ENCODE measurements around the gene TNFRSF1B.

TNFRSF1B gene

DNA sequence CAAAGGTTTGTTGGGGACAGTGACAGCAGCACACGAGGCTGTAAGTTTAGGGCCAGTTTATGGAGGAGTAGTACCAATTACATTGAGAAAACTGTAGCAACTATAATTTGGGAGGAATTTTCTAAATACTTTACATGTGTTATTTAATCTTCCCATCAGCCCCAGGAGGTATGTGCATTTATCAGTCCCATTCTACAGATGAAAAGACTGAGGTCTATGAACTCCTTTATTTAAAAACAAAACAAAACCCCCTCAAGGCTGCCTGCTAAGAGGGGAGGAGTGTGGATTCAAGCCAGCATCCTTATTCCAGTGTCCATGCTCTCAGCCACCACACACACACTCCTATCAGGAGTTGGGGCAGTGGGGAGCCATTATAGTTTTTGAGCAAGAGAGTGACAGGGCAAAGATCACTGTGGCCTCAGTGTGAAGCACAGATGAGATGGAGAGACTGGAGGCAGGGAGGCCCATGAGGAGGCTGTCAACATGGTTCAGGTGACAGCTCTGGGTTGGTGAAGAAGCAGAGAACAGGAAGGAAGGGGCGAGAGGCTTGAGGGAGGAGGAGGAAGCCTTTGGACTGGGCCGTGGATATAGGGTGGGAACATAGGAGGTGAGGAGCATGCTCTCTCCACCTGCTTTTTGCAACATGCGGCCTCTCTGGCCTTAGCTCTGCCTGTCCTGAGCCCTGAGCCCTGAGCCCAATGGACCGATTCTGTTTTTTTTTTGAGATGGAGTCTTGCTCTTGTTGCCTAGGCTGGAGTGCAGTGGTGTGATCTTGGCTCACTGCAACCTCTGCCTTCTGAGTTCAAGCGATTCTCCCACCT lies 9.7 kb downstream of the TNFRSF1B start:
- H3K36me3 ChIP-seq (ENCODE audit: control insufficient read depth, insufficient read depth, low read length): no peaks in the 10 kb centered on the region
- peaks cover 21% of the 10 kb centered on the region for H3K4me1 ChIP-seq (ENCODE audit: control insufficient read depth, insufficient read depth, low read length)

DNA sequence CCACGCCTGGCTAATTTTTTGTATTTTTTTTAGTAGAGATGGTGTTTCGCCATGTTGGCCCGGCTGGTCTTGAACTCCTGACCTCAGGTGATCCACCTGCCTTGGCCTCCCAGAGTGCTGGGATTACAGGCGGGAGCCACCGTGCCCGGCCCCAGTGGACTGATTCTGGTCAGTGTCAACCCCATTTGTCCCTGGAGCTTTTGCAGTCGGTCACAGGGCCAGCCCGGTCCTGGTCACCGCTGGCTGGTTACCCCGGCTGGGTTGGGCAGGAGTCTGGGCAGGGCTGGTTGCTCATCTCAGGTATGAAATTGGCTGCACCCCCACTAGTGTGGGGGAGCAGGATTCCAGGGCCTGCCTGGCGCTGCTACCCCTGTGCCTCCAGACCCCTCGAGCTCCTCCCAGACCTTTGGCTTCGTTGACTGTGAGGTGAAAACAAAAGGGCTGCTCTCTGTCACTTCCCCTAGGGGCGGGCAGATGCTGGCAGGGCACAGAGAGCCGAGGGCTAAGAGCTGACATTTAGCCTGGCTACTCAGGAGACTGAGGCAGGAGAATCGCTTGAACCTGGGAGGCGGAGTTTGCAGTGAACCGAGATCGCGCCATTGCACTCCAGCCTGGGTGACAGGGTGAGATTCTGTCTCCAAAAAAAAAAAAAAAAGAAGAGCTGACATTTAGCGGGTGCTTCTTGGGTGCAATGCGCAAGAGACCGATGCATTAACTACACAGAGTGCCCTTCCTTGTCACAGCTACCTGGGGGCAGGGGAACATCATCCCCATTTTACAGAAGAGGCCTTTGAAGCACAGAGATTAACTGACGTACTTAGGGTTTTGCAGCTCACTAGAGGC lies 10.6 kb downstream of the TNFRSF1B start:
- H3K4me3 ChIP-seq (ENCODE audit: low read length): no peak overlapping the region
- H3K36me3 ChIP-seq (ENCODE audit: control insufficient read depth, insufficient read depth, low read length): no peaks in the 10 kb centered on the region
- no peak overlapping the region for H3K9ac ChIP-seq (ENCODE audit: low read length)
- no peaks in the 10 kb centered on the region for H3K27me3 ChIP-seq (ENCODE audit: control insufficient read depth, insufficient read depth, low read length)
- peaks cover 21% of the 10 kb centered on the region for H3K4me1 ChIP-seq (ENCODE audit: control insufficient read depth, insufficient read depth, low read length)
- H3K9me3 ChIP-seq (ENCODE audit: control insufficient read depth, low read length): no peaks in the 10 kb centered on the region

More for the DNA sequence above, 9.7 kb downstream of the TNFRSF1B start:
- H3K27me3 ChIP-seq (ENCODE audit: control insufficient read depth, insufficient read depth, low read length): no peaks in the 10 kb centered on the region
- H3K9ac ChIP-seq (ENCODE audit: low read length): no peak overlapping the region
- no peaks in the 10 kb centered on the region for H3K9me3 ChIP-seq (ENCODE audit: control insufficient read depth, low read length)
- no peak overlapping the region for H3K4me3 ChIP-seq (ENCODE audit: low read length)

DNA sequence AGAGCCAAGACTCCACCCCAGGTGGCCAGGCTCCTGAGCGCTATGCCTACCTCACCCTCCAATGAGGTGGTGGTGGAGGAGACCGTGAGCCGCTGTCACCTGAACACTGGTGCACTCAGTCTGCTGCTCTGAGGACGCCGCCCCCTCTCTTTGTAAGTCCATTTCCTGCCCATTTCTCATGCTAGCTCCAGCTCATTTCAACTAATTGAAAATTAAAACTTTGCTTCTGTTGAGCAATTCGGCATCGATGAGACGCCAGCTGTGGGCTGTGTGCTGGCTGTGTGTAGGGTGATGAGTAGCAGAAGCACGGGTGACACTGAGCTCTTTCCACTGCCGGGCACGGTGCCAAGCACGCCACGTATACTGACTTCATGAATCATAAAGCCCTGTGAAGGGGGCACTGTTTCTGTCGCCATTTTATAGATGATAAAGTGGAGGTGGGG lies 11.2 kb downstream of the TNFRSF1B start:
- H3K4me3 ChIP-seq (ENCODE audit: low read length): no peak overlapping the region
- H3K36me3 ChIP-seq (ENCODE audit: control insufficient read depth, insufficient read depth, low read length): no peaks in the 10 kb centered on the region
- H3K27me3 ChIP-seq (ENCODE audit: control insufficient read depth, insufficient read depth, low read length): no peaks in the 10 kb centered on the region
- H3K9ac ChIP-seq (ENCODE audit: low read length): no peak overlapping the region
- peaks cover 26% of the 10 kb centered on the region for H3K4me1 ChIP-seq (ENCODE audit: control insufficient read depth, insufficient read depth, low read length)
- H3K9me3 ChIP-seq (ENCODE audit: control insufficient read depth, low read length): no peaks in the 10 kb centered on the region

DNA sequence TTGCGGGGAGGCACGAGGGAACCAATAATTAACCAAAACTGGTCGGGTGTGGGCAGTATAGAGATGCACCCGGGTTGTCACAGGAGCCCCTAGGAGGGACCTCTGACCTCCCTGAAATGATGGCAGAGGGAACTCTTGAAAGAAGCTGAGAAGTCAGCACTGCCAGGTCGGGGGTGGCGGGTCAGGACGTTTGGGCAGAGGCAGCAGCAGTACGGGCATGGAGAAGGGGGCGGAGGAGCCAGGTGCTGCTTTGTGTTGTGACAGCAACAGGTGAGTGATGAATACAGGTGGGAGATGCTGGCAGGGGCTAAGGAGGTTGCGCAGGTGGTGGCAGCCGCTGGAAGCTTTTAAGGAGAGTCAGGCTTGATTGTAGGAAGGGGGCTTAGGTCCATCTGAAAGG lies 11.7 kb downstream of the TNFRSF1B start:
- no peaks in the 10 kb centered on the region for H3K36me3 ChIP-seq (ENCODE audit: control insufficient read depth, insufficient read depth, low read length)
- H3K4me1 ChIP-seq (ENCODE audit: control insufficient read depth, insufficient read depth, low read length): peaks cover 26% of the 10 kb centered on the region
- no peak overlapping the region for H3K9ac ChIP-seq (ENCODE audit: low read length)
- H3K9me3 ChIP-seq (ENCODE audit: control insufficient read depth, low read length): no peaks in the 10 kb centered on the region
- H3K27me3 ChIP-seq (ENCODE audit: control insufficient read depth, insufficient read depth, low read length): no peaks in the 10 kb centered on the region
- no peak overlapping the region for H3K4me3 ChIP-seq (ENCODE audit: low read length)

DNA sequence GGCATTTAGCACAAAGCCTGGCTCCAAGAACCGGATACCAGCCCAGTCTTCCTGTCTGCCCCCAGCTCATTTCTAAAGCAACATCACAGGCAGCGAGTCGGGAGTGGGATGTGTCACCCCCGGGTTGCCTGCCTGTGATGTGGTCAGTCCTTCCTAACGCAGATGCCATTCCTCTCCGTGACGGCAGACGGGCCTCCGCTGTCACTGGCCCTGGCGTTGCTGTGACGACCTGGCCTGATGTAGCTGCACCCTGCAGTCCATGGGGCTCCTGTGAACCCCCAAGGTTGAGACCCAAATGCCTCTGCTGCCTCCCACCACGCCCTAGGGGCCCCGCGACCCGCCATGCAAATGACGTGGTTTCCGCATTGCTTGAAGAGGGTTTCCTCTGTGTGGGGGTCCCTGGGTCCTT lies 12.3 kb downstream of the TNFRSF1B start:
- H3K9ac ChIP-seq (ENCODE audit: low read length): no peak overlapping the region
- peaks cover 30% of the 10 kb centered on the region for H3K4me1 ChIP-seq (ENCODE audit: control insufficient read depth, insufficient read depth, low read length)
- no peaks in the 10 kb centered on the region for H3K9me3 ChIP-seq (ENCODE audit: control insufficient read depth, low read length)
- no peak overlapping the region for H3K4me3 ChIP-seq (ENCODE audit: low read length)
- H3K27me3 ChIP-seq (ENCODE audit: control insufficient read depth, insufficient read depth, low read length): no peaks in the 10 kb centered on the region
- H3K36me3 ChIP-seq (ENCODE audit: control insufficient read depth, insufficient read depth, low read length): no peaks in the 10 kb centered on the region

DNA sequence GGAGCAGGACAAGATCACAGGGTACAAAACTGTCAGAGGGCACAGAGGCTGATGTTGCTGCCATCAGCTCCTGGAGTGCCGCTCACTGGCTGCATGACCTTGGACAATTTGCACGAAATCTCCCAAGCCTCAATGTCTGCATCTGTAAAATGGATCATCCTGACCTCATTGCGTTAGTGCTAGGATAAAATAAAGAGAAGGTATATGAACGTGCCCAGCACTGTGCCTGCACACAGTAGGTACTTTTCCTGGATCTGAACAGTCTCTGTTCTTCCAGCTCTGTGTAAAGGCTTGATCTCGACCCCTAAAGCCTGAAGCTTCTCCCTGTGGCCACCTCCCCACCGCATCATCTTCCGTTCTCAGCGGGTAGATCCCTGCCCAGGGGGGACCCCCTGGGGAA lies 12.9 kb downstream of the TNFRSF1B start:
- no peaks in the 10 kb centered on the region for H3K9me3 ChIP-seq (ENCODE audit: control insufficient read depth, low read length)
- no peak overlapping the region for H3K9ac ChIP-seq (ENCODE audit: low read length)
- no peaks in the 10 kb centered on the region for H3K27me3 ChIP-seq (ENCODE audit: control insufficient read depth, insufficient read depth, low read length)
- peaks cover 36% of the 10 kb centered on the region for H3K4me1 ChIP-seq (ENCODE audit: control insufficient read depth, insufficient read depth, low read length)
- H3K36me3 ChIP-seq (ENCODE audit: control insufficient read depth, insufficient read depth, low read length): no peaks in the 10 kb centered on the region
- H3K4me3 ChIP-seq (ENCODE audit: low read length): no peak overlapping the region

DNA sequence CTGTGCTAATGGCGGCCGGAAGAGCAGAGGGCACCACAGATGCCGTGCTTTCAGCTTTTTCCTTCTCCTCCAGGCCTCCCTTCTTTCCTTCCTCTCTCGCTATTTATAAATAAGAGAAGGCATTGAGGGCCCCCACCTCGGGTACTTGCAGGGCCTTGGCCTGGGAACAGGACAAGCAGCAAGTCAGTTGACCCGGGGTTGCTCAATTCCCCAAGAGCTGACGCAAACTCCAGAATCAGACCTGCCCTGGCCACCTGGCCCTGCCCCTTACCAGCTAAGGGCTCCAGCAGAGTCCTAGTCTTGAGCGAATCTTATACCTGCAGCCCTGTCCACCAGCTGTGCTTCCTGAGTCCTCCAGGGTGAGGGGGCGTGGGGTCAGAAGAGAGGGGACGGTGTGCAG lies 13.5 kb downstream of the TNFRSF1B start:
- Histone ChIP-seq H3K9me3 (ENCODE audit: control insufficient read depth, low read length) (no peaks in the 10 kb centered on the region), H3K27me3 (ENCODE audit: control insufficient read depth, insufficient read depth, low read length) (no peaks in the 10 kb centered on the region), H3K36me3 (ENCODE audit: control insufficient read depth, insufficient read depth, low read length) (no peaks in the 10 kb centered on the region), H3K4me1 (ENCODE audit: control insufficient read depth, insufficient read depth, low read length) (peaks cover 36% of the 10 kb centered on the region), H3K9ac (ENCODE audit: low read length) (no peak overlapping the region), H3K4me3 (ENCODE audit: low read length) (no peak overlapping the region)

DNA sequence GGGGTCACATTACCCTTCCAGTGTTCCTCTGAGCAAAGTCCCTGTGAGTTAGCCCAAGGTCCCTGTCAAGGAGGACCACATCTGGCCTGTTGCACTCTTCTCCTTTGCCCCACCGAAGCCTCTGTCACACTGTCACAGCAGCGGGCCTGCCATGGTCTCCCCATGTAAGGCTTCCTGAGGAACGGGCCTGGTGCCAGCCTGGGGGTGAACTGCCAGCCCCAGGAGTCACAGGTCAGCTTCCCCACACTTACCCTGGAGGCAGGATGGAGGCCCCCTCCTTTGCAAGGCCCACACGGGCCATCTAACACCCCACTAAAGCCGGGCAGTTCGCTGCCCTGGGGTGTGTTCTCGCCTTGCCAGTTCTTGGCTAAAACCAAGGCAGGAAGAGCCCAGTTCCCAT lies 14.1 kb downstream of the TNFRSF1B start:
- H3K27me3 ChIP-seq (ENCODE audit: control insufficient read depth, insufficient read depth, low read length): no peaks in the 10 kb centered on the region
- H3K36me3 ChIP-seq (ENCODE audit: control insufficient read depth, insufficient read depth, low read length): no peaks in the 10 kb centered on the region
- H3K9me3 ChIP-seq (ENCODE audit: control insufficient read depth, low read length): no peaks in the 10 kb centered on the region
- H3K9ac ChIP-seq (ENCODE audit: low read length): no peak overlapping the region
- H3K4me3 ChIP-seq (ENCODE audit: low read length): no peak overlapping the region
- peaks cover 39% of the 10 kb centered on the region for H3K4me1 ChIP-seq (ENCODE audit: control insufficient read depth, insufficient read depth, low read length)

DNA sequence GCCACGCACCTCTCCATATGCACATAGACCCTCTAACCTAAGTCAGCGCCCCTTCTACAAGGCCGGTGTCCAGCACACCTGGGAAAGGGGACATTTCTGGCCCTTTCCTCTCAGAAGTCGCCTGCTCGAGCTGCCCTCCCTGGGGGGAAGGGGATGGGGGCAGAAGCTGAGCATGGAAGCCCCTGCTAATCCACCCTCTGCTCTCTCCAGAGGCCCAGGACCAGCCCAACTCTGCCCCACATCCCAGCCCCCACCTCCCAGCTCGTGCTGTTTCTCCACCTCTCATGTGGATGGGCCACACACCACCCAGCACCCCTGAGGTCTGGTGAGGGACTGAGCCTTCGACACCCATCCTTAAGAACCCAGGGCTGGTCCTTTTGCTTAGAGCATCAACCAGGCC lies 14.8 kb downstream of the TNFRSF1B start:
- peaks cover 45% of the 10 kb centered on the region for H3K4me1 ChIP-seq (ENCODE audit: control insufficient read depth, insufficient read depth, low read length)
- no peaks in the 10 kb centered on the region for H3K9me3 ChIP-seq (ENCODE audit: control insufficient read depth, low read length)
- H3K9ac ChIP-seq (ENCODE audit: low read length): no peak overlapping the region
- no peaks in the 10 kb centered on the region for H3K36me3 ChIP-seq (ENCODE audit: control insufficient read depth, insufficient read depth, low read length)
- H3K4me3 ChIP-seq (ENCODE audit: low read length): no peak overlapping the region
- H3K27me3 ChIP-seq (ENCODE audit: control insufficient read depth, insufficient read depth, low read length): no peaks in the 10 kb centered on the region

DNA sequence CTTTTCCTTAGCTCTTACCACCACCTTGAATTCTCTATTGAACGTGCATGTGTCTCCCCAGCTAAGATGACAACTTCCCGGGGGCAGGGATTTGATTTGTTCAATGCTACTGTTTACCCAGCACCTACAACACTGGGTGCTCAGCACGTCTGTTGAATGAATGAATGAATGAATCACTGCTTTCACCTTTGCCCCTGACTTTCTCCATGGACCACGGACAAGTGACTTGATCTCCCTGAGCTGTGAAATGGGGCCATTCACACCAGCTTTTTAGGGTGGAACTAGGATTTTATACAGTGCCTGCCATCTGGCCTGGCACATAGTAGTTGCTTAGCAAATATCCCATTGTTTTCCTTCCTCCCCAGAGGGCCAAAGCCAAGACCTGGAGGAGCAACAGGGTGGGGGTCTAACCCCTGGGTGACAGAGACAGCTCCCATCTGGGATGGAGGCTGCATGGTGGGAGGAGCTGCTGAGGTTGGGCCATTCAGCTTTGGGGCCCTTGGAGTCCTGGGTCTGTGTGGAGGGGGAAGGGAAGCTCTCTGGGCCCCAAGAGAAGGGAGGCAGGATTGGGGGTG lies 15.7 kb downstream of the TNFRSF1B start:
- no peak overlapping the region for H3K9ac ChIP-seq (ENCODE audit: low read length)
- H3K4me3 ChIP-seq (ENCODE audit: low read length): no peak overlapping the region
- no peaks in the 10 kb centered on the region for H3K27me3 ChIP-seq (ENCODE audit: control insufficient read depth, insufficient read depth, low read length)
- H3K36me3 ChIP-seq (ENCODE audit: control insufficient read depth, insufficient read depth, low read length): no peaks in the 10 kb centered on the region
- H3K4me1 ChIP-seq (ENCODE audit: control insufficient read depth, insufficient read depth, low read length): peaks cover 49% of the 10 kb centered on the region
- no peaks in the 10 kb centered on the region for H3K9me3 ChIP-seq (ENCODE audit: control insufficient read depth, low read length)

DNA sequence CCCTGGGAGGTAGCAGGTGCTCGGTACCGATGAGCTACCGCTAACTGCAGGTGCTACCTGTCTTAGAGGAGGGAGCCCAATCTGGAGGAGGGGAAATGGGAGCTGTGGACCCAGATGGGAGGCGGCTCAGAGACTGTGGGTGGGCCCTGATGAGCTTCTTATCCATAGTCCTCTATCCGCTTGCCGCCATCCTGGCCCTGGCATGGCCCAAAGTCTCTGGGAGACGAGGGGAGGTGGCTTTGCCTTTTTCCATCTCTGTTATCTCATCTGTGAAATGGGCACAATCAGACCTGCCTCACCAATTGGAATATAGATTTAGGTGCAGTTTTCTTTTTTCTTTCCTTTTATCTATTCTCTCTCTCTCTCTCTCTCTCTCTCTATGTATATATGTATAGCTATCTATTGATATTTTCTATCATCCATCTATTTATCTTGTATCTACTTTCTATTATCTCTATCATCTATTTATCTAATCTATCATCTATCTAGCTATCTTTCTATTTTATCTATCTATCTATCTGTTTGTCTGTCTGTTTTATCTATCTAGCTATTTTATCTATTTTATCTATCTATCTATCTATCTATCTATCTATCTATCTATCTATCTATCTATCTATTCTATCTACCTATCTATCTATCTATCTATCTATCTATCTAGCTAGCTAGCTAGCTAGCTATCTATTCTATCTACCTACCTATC lies 16.5 kb downstream of the TNFRSF1B start:
- no peaks in the 10 kb centered on the region for H3K9me3 ChIP-seq (ENCODE audit: control insufficient read depth, low read length)
- H3K36me3 ChIP-seq (ENCODE audit: control insufficient read depth, insufficient read depth, low read length): no peaks in the 10 kb centered on the region
- no peak overlapping the region for H3K9ac ChIP-seq (ENCODE audit: low read length)
- no peak overlapping the region for H3K4me3 ChIP-seq (ENCODE audit: low read length)
- peaks cover 57% of the 10 kb centered on the region for H3K4me1 ChIP-seq (ENCODE audit: control insufficient read depth, insufficient read depth, low read length)
- H3K27me3 ChIP-seq (ENCODE audit: control insufficient read depth, insufficient read depth, low read length): no peaks in the 10 kb centered on the region

Data from mucosa of stomach (tissue), 1 donor.